GDM1 (cell line): ENCODE data around the gene EPHB3.

Experiments
- DNase-seq: peaks from one replicate; lab custom pipeline; 2025; lab: John Stamatoyannopoulos, UW

Gene EPHB3

DNA sequence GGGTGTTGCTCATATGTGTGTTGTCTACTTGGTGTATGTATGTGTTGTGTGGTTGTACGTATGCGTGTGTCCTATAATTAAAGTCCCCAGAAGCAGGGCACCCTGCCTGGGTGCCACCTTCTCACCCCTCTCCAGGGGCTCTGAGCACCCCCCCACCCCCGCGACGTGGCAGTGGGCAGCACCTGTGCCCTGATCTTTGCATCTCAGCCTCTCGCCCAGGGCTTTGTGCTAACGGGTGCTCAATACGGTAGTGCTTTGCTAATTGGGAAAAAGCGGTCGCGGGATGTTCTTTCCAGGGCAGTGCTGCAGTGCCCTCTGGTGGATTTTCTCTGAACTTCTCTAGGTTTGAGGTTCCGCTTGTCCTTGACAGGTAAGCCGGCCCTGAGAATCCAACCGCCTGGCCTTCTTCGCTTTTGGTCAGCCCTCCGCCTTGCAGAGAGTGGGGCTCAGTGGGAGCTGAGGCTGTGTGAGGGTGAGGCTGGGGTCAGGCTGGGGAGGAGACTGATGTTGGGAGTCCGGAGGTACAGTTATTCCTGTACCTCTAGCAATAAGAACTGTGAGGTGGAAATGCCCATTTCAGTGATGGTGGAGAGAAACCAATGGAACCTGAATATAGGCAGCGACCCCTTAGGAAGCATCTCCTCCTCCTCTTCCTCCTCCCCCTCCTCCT, 17.6 kb upstream of the EPHB3 start:
- peak; percentile 71 for DNase-seq

DNA sequence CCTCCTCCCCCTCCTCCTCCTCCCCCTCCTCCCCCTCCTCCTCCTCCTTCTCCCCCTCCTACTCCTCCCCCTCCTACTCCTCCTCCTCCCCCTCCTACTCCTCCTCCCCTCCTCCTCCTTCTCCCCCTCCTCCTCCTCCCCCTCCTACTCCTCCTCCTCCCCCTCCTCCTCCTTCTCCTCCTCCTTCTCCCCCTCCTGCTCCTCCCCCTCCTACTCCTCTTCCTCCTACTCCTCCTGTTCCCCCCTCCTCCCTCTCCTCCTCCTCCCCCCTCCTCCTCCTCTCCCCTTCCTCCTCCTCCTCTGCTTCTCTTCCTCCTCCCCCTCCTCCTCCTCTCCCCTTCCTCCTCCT, 17.1 kb upstream of the EPHB3 start:
- DNase-seq, result no peak

- DNase-seq, result no peak
Measured at GRCh38 chr3:184545769-184546168, 15.8 kb upstream of the EPHB3 start.

DNA sequence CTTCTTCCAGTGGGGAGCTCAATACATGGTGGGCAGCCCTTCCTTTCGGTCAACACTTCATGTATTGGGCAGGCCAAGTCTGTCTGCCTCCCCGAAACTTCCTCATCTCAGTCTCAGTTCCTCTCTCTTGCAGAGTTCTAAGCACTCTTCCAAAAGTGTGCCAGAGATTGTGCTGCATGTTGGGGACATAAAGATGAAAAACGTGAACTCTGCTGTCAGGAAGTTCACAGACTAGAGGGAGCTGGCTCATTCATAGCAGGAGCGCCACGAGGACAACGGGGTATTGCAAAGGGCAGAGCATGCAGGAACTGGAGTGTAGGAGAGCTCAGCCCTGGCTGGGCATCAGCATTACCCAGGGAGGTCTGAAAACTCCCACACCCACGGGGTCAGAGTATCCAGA, 15.3 kb upstream of the EPHB3 start:
- DNase-seq, result peak; percentile 39

GRCh38 chr3:184549796-184550577, 11.6 kb upstream of the EPHB3 start:
- DNase-seq, result no peak

DNA sequence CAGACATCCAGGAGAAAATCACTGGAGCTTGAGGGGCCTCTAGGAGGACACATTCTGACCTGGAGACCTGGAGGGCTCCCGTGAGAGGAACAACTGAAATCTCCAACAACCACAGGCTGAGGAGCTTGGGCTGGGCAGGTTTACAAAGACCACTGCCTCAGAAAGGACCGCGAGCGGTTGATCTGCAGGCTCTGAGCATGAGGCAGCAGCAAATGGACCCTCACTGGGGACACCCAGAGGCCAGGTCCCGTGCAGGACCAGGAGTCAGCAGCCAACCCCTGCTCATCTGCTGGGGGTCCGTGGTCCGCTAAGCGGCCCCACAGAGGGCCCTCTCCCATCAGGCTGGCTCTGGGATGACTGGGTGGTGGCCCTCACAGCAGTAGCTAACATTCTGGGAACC, 10.5 kb upstream of the EPHB3 start:
- no peak for DNase-seq

DNA sequence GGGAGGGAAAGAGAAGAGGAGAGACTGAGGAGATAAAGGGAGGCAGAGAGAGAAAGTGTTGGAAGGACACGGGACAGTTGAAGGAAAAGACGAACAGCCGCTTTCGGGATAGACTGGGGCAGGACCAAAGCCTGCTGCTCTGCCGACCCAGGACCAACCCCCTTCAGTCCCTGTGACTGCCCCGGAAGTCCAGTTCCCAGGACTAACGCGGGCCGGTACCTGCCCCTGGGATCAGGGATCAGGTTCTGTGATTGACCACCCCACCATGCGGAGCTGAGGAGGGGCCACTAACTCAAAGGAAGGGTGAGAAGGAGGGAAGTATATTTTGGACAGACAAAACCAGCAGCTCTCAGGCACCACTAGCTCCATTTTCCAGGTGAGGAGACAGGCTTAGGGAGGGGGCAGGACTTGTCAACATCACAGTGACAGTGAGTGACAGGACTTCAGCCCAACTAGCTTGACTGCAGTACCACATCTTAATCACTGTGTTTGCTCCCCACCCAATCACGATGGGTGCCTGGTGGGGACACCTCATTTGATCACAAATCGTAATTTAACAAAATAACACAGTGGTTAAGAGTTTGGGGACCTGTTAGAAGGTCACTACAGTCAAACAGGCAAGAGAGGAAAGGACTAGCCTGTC, 9.8 kb upstream of the EPHB3 start:
- no peak for DNase-seq

- DNase-seq, result no peak
Measured at GRCh38 chr3:184552296-184552695, 9.3 kb upstream of the EPHB3 start.

DNA sequence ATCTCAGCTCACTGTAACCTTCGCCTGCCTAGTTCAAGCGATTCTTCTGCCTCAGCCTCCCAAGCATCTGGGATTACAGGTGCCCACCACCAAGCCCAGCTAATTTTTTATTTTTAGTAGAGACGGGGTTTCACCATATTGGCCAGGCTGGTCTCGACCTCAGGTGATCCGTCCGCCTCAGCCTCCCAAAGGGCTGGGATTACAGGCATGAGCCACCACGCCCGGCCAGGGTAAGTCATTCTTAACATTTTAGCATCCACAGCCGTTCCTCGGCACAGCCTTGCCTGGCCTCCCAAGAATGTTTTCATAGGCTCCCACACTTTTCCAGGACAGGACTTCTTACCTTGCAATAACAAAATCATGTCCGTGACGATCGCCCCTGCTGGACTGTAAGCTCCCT, 8.7 kb upstream of the EPHB3 start:
- DNase-seq, result no peak

- DNase-seq, result no peak
Measured at GRCh38 chr3:184553385-184553784, 8.2 kb upstream of the EPHB3 start.

DNA sequence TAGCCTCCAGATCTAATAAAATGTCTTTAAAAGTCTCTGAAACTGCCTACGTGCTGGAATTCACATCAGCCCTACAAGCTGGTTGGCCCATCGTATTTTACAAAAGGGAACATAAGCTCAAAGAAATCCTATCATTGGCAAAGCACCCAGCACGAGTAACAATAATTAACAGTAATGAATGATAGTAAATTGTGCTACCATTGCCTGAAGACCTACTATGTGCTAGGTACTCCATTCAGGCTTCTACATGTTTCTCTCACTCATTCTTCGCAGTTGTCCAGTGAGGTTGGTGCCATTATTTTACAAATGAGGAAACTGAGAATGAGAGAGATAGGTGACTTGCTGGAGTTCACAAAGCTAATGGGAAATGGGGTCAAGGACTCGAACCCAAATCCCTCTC, 7.1 kb upstream of the EPHB3 start:
- DNase-seq, result no peak

- DNase-seq, result no peak
Measured at GRCh38 chr3:184556582-184557347, 4.8 kb upstream of the EPHB3 start.

DNA sequence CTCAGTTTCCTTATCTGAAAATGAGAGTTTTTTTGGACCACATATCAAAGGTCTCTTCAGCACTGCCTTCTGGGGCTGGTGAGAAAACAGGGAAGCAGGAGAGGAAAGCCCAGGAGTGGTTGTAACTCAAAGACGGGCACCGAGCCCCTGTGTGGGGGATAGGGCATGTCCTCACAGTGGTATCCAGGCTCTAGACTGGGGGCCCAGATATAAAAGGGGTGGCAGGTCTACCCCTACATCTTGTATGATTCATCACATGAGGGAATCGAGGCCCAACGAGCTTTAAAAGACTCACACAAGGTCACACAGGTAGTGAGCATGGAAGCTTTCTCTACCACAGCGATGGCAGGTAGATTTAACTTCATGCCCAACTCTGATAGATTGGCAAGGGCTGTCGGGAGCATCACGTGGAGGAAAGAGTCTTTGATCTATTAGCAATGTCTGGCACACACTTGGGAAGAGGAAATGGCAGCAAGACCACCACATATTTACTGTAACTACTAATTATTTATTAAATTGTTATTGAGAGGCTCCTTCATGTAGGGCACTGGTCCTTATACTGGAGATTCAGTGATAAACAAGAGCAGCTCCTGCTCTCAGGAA, 4.1 kb upstream of the EPHB3 start:
- DNase-seq, result no peak

- DNase-seq, result no peak
Measured at GRCh38 chr3:184558726-184559125, 2.9 kb upstream of the EPHB3 start.

- DNase-seq, result no peak
Measured at GRCh38 chr3:184559336-184559735, 2.2 kb upstream of the EPHB3 start.

DNA sequence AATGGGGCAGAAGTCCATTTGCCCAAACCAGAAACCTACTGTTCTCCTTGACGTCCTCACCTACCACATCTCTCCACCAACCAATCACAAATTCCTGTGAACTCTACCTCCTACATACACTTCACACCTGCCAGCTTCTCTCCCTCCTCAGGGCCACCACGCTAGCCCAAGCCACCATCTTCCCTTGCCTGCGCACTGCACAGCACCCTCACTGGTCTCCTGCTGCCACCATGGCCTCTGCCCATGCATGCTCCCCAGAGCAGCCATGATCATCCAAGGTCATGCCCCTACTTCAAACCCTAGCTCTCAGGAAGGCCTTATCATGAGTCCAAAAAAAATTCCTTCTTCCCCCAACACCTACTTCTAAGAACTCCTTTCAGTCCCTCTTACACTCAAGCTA, 1.1 kb upstream of the EPHB3 start:
- no peak for DNase-seq

DNA sequence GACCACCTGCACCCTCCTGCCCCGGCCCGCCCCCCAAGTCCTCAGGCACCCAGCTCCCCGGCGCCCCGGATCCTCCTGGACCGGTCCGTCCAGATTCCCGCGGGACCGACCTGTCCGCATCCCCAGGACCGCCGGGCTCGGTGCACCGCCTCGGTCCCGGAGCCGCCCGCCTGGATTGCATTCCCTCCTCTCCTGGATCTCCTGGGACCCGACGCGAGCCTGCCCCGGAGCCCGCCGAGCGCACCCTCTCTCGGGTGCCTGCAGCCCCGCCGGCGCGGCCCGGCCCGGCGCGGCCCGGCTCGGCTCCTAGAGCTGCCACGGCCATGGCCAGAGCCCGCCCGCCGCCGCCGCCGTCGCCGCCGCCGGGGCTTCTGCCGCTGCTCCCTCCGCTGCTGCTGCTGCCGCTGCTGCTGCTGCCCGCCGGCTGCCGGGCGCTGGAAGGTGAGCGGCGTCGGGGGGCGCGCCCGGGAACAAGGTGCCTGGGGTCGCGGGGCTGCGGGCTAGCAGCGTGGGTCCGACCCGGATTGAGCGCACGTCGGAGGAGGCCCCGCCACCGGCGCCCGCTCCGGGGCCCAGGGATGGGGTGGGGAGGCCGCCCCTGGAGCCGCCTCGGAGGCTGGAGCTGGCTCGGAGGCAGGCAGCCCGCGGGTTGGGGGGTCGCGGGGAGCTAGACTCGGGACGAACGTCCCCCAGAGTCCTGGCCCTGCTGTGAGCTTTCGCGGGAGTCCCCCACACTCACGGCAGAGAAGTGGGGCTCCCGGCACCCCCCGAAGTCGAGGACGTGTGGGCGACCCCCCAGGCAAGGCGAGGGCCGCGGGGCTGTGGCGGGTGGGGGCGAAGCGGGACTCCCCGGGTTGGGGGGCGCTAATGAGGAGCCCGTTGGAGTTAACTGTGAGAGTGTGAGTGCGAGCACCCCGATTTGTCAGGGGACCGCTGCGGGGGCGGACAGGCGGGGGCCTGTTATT, 610 bp downstream of the EPHB3 start:
- no peak for DNase-seq

- no peak for DNase-seq
Measured at GRCh38 chr3:184562878-184563560, 1.4 kb downstream of the EPHB3 start.

DNA sequence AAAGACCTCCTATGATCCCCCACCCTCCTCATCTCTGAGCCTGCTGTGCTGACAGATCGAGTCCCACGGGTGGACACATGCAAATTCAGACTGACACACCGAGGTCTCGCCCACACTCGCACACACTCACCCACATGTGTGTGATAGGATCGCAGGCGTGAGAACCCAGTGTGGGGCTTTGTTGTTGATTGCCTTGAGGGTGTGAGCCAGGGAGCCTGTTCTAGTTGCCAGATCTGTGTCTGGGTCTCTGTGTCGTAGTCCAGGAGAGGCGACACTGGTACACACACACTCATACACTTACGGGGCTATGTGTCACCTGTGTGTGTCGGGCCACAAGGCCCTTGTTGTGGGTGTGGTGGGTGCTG, 2.0 kb downstream of the EPHB3 start:
- no peak for DNase-seq

GRCh38 chr3:184563941-184564684, 2.5 kb downstream of the EPHB3 start:
- DNase-seq, result no peak
